Stimulated activated CD8-positive, alpha-beta memory T cell treated with anti-CD3 and anti-CD28 coated beads, Interleukin-2, amount 100 ng/mL, for 48 hours (primary cell): ENCODE results near the gene SHISA8.

Experiments
- DNase-seq, 2 donors: peaks; one replicate each; pipeline ENCODE4 v3.0.0-alpha.2; 2020; ENCODE audit warnings: low read depth in 2 of 2

The SHISA8 gene

DNA sequence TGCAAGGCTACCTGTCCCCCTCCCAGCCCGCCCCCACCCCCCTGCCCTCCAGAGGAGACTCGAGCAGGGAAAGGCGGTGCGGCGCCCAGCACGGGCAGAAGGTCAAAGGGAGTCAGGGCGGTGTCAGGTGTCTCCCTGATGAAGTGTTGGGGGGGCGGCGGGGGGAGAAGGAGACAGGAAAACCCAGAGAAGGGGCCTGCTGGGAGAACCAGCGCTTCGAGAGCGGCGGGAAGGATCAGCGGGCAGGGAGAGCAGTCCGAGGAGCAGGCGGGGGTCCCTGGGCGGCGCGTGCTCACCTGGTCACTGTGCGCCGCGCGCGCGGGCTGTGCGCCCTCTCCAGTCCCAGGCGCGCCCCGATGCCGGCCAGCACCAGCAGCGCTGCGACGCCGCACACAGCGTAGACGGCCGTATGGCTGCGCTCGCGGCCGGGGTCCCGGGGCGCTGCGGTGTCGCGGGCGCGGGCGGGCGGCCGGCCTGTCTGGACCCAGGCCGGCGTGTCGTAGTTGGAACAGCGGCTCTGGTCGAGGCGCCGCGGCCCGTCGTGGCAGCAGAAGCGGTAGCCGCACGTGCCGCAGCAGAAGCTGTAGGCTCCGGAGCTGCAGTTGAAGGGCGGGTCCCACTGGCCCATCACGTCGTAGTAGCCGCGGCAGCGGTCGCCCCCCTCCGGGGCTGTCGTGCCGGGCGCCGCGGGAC is 886 bp downstream of the SHISA8 start:
- no peak for DNase-seq

DNA sequence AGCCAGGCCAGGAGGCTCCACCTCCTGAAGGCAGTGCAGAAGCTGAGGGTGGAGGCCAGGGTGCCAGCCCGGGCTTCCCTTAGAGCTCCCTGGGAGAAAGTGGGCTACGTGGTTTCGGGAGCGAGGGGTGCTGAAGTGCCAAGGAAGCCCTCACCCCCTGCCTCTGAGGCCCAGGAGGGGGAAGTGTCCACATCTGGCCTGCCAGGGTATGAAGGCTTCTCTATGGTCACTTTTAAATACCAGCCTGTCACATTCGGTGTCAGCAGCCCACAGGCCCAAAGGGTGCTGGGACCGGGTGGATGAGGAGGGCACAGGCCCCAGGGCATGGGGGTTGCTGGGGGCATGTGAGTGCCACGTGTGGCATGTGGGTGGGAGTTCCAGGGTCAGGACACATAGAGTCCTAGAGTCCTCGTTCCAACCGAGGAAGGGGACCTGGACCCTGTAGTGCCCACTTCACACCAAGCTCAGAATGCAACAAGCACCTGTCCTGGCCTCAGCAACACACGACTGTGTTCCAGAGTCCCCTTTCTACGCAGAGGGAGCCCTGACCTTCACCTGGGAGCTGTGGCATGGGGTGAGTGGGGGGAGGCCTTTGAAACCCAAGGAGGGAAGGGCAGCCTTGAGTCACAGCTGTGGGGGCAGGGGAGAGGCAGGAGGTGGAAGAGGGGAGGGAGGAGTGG is 1.7 kb downstream of the SHISA8 start:
- no peak for DNase-seq

DNA sequence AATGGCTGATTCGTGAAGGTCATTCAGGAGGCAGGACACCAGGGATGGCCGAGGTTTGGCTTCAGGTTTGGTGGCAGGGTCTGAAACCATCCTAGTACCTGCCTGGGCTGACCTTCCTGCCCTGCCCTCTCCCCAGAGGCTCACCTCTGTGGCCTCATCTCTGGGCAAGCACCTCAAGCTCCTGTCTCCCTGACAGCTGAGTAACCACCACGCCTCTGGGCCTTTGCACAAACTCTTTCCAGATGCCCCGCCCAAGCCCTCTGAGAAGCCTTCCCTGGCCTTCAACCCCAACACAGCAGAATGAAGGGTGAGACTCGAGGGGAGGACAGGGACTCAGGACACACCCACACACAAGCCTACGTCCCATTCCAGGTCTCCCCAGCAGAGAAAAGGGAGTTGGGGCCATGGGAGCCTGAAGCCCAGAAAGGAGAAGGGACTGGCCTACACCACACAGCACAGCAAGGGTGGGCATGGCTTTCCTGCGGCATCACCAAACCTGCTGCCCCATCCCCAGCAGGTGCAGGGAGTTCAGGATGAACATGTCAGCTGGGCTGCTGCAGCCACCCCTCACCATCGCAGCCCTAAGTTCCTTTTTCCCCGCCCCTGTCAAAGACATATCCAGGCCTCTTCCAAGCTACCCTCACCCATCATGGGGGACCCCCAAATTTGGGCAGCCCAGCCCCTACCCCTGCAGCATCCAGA is 2.4 kb downstream of the SHISA8 start:
- DNase-seq: no peak

DNA sequence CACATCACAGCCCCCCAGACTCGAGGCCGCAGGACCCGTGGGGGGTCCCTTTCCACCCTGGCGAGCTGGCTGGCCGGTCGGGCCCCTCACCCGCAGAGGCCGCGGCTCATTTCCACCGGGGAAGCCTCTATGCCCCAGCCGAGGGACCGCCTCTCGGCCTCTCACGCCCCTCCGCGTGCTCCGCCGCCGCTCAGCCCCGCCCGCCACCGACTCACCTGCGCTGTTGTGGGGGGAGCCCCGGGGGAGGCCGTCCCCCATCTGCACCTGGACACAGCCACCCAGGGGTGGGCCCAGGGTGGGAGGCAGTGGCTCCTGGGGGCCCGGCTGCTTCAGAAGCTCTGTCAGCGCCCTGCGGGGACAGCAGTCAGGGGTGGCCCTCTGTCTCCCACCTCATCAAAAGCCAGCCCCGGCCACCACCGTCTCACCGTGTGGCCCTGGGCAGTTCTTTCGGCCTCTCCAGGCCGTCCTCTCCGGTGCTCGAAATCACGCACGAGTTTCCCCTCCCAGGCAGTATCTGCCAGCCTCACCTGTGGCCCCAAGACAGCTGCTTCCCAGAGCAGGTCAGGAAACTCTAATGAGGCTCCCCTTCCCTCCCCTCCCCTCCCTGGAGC is 3.8 kb downstream of the SHISA8 start:
- no peak for DNase-seq

DNA sequence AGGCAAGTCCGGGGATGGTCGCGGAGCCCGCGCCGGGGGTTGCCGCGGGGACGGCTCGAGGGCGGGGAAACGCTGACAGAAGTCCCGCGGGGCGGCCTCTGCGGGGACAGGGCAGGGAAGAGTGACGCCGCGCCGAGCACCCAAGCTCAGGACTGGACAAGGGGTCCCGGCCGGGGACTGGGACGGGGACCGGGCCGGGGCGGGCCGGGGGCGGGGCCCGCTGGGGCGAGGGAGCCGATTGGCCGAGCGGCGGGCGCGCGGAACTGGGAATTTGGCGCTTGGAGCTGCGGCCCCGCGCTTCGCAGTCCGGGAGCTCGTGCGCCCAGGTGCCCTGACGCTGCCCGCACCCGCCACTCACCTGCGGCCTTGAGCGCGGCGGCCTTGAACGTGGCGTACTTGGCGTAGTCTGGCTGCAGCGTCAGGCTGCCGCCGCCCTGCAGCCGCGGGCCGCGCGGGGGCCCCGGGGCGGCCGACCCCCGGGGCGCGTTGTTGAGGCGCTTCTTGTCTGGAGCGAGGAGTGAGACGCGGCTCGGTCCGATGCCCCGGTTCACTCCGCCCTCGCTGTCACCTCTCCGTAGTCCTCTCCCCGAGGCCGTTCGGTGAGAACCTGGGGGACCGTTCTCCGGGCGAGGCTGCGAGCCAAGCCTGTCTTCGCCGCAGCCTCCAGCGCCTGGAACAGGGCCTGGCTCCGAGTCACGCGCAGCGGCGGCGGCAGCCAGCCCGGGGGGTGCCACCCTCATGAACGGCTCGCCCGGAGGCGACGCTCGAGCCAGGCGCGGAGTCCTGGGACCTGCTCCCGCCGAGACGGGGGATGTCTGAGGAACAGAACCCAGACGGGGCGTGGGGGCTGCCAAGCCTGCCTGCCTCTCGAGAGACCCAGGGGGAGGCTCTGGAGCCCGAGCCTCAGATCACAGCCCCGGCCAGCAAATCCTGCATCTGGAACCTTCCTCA is 4.5 kb downstream of the SHISA8 start:
- DNase-seq: no peak

DNA sequence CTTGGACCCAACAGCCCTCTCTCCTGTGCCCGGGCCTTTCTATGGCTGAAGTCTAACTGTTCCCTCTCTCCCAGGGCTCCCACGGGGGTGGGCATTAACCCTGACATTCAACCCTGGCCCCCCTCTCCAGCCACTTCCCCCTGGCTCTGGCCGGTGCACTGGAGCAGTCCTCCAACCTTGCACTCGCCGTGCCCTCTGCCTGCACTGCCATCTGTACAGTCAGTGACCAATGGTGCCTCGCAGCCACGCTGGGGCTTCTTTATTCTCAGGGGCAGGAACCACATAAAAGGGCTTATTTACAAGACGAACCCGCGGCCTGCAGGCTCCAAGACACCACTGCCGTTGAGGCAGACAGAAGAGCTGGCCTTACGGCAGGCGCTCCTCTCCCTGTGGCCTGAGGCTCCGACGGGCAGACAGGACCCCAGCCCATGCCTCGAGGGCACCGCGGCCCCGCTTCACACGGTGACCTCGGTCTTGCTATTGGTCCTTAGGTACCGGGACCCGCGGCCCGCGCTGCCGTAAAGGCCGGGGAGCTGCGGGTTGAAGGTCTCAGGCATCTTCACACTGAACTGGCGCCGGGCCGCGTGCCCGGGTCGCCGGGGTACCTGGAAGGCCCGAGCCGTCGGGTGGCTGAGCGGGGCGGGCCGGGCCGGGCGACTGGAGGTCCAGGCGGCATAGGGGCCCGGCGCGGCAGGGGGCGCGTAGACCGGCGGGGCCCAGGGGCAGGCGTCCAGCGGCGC is 5.4 kb downstream of the SHISA8 start:
- DNase-seq: no peak

DNA sequence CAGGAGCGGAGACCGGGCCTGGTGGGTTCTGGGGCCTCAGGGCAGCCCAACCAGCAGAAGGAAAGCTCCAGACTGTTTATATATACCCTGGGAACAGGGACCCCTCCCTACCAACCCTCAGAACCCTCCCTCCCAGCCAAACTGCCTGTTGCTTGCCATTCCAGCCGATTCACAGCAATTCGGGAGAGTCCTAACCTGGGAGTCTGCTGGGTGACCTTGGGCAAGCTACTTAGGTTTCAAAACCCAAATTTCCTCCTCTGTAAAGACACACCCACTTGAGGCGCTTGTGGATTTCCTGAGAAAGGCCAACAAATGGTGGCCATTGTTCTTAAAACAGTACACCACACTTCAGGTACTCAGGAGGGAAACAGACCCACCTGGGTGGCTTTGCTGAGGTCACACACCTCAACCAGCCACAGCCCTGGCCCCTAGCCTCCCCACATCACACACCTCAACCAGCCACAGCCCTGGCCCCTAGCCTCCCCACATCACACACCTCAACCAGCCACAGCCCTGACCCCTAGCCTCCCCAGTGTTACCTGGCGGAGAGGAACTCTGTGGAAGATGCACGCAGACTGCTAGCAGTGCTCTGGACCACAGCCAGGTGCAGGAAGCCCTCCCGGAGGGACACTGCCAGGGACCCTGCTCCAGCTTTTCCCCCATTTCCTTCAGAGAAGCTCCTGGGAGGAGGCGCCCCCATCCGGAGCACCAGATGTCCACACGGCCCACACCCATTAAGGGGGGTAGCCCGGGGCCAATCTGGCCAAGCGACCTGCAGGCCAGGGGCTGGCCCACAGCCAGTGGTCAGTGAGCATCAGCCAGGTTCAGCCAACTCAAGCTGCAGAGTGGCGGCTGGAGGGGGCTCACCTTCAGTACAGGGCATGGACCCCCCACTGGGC is 6.2 kb downstream of the SHISA8 start:
- no peak for DNase-seq

DNA sequence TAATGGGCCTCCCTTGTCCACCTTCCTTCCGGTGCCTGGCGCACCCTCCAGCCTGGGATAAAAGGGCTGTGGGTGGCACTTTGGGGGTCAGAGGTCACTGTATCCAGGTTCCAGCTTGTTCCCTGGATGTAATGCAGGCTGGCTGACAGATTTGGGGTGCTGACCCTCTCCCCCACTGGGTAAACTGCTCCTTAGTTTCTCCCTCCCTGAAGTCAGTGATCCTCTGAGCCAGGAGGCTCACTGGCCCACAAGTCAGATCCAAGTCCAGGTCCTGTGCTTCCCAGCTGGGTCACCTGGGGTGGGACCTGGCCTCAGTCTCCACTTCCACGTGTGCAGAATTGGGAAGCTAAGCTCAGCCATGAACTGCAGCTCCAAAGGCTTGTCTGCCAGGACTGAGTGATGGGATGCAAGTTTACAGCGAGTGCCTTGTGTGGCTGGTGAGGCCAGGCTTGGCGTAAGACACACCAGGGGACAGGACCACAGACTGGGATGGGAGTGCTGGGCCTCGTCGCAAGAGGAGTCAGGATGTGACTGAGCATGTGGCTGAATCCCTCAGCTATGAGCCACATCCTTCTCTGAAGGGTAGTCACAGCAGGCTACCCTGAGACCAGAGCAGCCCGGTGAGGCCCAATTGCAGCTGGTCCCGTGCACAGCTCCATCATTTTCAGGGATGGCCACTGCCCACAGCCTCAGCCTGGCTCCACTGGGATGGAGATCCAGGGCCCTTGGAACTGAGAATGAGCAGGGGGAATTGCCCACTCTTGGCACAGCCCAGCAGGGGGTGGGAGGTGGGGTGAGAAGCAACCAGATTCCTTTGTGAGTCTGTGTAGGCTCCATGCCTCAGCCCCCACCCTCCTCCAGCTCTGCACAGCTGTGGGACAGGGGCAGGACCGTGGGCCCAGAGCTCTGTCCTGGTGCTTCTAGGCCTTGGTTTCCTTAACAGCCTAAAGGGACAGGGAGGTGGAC is 7.2 kb downstream of the SHISA8 start:
- DNase-seq: no peak

DNA sequence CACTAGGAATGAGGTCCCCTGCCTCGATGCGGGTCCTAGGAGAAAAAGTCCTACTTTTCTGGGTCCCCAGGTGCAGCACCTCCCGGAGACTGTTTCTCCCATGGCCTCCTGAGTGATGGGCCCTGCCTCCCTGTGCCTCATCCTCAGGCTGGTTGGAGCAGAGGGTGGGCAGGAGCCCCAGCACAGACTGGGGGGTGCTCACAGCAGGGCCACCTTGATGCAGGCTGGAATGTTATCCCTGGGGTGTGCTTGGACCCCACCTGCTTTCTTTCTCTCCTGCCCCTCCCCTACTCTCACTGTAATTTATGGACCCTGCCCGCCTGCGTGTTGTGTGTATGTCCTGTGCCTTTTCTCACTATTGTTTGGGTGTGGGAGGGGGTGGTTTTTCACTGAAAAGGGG is 8.1 kb downstream of the SHISA8 start:
- DNase-seq: no peak

DNA sequence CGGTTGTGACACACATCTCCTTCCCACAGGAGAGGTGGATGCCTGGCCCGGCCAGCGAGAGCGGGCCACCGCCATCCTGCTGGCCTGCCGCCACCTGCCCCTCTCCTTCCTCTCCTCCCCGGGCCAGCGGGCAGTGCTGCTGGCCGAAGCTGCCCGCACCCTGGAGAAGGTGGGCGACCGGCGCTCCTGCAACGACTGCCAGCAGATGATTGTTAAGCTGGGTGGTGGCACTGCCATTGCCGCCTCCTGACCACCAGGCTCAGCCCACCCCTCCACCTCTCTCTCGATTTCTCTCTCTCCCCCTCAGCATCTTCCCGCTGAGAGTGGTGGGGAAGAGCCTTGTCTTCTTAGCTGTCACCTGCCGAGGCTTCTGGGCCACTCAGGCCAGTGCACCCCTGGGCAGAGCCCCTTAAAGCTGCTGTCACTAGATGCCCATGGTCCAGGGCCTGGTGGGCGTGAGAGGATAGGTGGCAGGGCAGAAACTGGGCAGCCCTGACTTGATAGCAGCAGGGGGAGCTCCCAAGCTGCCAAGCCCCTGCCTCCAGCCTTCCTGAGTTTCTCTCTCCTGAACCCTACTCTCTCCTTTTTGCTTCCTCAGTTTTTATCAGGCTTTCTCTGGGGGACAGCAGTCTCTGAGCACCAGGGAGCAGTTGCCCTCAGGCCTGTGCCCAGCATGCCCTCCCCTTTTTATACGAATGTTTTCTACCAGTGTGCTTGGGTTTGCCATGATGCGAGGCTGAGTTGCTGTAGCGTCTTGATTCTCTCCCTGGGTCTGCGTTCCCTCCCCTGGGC is 9.3 kb downstream of the SHISA8 start:
- DNase-seq: no peak

DNA sequence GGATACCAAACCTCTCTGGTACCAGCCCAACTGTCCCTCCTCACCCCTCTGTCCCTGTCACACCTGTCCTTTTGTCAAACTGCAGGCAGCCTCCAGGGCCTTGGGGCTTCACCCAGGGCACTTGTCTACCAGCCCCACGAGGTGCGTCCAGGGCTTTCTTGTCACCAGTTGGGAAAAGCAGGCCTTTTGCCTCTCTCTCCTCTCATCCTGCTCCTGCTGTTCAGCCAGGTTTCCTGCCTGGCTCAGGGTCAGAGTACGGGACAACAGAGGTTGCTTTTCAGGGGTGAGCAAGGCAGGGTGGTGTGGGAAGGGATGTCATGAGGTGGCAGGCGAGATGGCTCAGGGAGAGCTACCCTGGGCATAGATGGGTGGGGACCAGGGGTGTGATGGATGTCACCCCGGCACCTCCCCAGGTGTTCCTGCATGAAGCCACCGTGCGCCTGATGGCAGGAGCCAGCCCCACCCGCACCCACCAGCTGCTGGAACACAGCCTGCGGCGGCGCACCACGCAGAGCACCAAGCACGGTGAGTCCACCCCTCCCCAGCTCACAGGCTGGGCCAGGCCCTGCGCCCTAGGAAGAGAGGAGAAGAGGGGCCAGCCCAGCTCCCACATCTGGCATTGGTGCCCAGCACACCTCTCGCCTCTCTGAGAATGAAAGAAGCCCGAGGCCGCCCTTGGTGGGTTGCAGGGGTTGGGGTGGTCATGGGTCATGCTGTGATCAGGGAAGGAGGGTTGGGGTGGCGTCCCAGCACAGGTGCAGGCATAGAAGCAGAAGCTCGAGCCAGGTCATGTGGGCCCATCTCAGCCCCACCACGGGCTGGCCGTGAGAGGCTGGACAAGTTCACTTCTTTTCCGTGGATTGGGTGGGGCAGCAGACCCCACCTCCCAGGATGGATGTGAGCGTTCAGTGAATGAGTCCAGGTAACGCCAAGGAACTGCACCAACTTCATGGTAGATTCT is 10.1 kb downstream of the SHISA8 start:
- DNase-seq: no peak

DNA sequence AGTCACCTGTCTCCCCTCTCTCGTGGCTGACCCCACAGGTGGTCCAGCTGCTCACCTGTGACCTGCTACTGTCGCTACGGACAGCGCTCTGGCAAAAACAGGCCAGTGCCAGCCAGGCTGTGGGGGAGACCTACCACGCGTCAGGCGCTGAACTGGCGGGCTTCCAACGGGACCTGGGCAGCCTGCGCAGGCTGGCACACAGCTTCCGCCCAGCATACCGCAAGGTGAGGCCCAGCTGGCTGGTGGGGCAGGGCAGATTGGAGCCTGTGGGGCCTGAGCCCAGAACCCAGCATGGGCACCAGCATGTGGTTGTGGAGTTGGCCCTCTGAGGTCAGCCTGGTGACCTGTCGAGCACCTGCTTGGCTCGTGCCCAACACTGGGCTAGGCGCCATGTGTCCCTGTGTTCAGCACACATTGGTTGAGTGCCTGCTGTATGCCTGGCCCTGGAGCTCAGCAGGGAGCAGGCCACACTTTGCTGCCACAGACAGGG is 11.9 kb downstream of the SHISA8 start:
- DNase-seq: no peak

DNA sequence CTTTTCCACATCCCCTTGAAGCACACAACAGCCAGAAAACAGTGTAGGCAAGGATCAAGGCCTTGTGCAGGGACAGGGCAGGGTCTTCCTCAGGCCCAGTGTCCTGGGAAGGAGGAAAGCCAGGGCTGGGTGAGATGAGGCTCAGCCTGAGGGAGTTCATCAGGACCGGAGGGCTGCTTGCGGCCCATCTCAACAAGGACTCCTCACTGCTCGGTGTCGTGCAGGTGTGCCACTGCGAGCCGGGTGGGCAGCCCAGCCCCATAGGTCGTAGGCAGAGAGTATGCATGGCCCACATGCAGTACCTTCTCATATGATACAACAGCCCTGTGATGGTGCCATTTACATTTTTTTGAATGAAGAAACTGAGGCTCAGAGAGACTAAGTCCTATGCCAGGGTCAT is 12.9 kb downstream of the SHISA8 start:
- DNase-seq: no peak

DNA sequence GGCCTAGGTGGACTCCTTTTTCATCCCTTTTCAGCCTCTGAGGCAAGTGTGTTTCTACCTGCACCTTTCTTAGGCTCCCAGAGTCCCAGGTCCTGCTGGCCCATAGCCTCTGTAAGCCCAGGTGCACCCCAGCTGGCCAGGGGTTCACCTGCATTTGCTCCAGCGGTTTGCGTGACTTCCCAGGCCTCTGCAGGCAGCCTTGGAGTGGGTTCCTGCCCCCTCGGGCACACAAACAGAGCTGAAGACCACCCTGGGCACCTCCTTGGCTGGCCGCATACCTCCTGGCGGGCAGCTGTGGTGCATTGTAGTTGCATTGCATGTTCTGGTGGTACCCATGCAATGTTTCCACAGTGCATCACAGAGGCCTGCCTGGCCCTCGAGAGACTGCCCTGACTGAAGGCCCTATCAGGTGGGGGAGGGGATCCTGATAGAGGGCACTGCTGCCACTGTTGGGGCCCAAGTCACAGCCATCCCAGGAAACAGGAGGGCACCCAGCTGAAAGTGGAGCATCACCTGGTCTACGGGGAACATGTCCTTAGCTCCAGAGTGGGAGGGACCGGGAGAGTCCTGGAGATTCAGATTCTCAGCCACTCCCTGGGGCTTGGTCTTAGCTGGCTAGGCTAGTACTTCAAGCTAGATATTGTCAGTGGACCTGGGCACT is 14.1 kb downstream of the SHISA8 start:
- DNase-seq: no peak

DNA sequence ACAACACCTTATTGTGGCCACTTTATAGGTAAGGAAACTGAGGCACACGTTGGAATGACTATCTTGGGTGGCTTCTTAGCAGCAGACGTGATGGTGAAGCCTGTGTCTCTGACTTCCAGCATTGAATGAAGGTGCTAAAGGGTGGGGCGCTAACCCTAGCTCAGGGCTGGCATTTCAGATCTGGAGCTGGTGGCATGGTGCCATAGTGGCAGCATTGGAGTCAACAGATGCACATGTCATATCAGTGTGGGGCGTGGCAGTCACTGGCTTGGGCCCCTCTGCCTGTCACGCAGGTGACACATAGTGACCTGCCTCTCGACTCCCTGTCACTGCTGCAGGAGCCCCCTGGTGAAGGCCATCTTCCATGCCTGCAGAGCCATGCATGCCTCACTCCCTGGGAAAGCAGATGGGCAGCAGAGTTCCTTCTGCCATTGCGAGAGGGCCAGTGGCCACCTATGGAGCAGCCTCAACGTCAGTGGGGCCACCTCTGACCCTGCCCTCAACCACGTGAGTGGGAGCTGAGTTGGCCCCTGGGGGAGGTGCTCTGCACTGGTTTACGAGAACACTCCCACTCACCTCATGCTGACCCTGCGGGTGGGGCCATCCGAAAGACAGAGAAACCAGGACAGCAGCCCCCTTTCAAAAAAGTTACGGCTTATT is 14.8 kb downstream of the SHISA8 start:
- no peak for DNase-seq
